ENCODE measurements around the gene PITPNC1.

The PITPNC1 gene

DNA sequence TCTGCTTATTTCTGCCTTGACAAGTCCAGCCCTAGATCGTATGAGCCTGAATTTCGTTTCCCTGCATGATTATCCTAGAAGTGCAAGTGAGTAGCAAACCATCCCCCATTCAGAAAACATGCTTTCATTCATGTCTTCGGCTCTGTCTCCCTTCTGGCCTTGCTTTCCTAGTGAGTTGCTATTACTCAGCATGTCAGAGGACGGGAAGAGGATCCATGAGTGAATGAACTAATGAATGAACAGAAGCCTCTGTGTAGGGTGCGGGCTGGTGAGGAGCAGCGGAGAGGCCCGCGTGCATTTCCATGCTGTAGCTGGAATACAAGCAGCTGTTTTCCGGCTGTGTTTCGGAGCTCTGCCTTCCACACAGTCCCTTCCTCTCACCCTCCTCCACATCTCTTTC is 184.9 kb downstream of the PITPNC1 start:
- Histone ChIP-seq H2BK5ac (ENCODE audit: low read length) (no peak overlapping the region), H3K18ac (ENCODE audit: low read length) (no peak overlapping the region), H3K27me3 (ENCODE audit: control insufficient read depth in 3 of 3, insufficient read depth in 3 of 3, low read depth in 1 of 3, low read length in 3 of 3) (no peaks in the 10 kb centered on the region), H2AFZ (ENCODE audit: low read length) (no peak overlapping the region), H3K4ac (ENCODE audit: low read length) (no peak overlapping the region), H4K8ac (ENCODE audit: low read depth, low read length) (no peak overlapping the region), H3K79me1 (ENCODE audit: low read depth, low read length) (no peaks in the 10 kb centered on the region), H3K27ac (replicated peaks; ENCODE audit: low read length) (no peak overlapping the region), H2BK15ac (ENCODE audit: low read length) (no peak overlapping the region), H3K23ac (ENCODE audit: low read depth, low read length, poor library complexity) (no peak overlapping the region), H2BK120ac (ENCODE audit: low read depth, low read length) (no peak overlapping the region), H3K9ac (ENCODE audit: low read depth, low read length, poor library complexity) (no peak overlapping the region), H3K4me3 (ENCODE audit: low read length in 2 of 2) (no peak overlapping the region), H3K4me1 (ENCODE audit: control insufficient read depth in 2 of 2, insufficient read depth in 1 of 2, low read depth in 1 of 2, low read length in 2 of 2) (peaks cover 0 to 1% of the 10 kb centered on the region in 2 donors), H2AK5ac (ENCODE audit: low read depth, low read length) (no peak overlapping the region), H3K4me2 (ENCODE audit: insufficient read depth, low read length, poor library complexity, severe bottlenecking) (no peak overlapping the region), H4K91ac (ENCODE audit: low read depth, low read length, poor library complexity) (no peak overlapping the region), H3K36me3 (replicated peaks in 1 of 2; ENCODE audit: control insufficient read depth in 2 of 2, insufficient read depth in 2 of 2, low read length in 2 of 2) (no peaks in the 10 kb centered on the region), H3K9me3 (replicated peaks in 1 of 2; ENCODE audit: control insufficient read depth in 2 of 2, insufficient read depth in 1 of 2, low read depth in 1 of 2, low read length in 2 of 2) (peaks cover 0 to 2% of the 10 kb centered on the region in 2 donors), H2BK12ac (ENCODE audit: low read length) (no peak overlapping the region), H3K14ac (ENCODE audit: low read length) (no peak overlapping the region)
- WGBS, 2 donors (ENCODE audit: extremely low coverage in 2 of 2, insufficient read length in 2 of 2, insufficient replicate concordance in 1 of 2), result no CpG with 5 or more reads among the region's 10 CpGs
- no peak for DNase-seq (ENCODE audit: low spot score)

DNA sequence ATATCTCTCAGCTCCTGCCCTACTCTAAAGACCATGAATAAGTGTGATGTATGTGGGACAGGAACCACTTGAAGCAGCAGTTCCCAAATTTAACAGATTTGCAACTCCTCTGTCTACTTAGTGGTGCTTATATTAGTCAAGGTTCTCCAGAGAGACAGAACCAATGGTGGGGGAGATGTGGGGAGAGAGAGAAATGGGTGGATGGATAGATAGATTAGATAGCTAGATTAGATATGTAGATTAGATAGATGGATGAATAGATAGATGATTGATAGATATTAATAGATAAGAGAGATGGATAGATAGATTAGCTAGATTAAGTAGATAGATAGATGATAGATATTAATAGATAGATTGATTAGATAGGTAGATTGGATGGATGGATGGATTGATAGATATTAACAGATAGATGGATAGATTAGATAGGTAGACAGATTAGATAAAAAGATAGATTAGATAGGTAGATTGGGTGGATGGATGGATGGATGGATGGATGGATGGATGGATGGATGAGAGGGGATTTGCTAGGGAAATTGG is 186.7 kb downstream of the PITPNC1 start:
- no peak overlapping the region for H3K27ac ChIP-seq (replicated peaks; ENCODE audit: low read length)
- H2AFZ ChIP-seq (ENCODE audit: low read length), result no peak overlapping the region
- H2BK120ac ChIP-seq (ENCODE audit: low read depth, low read length), result no peak overlapping the region
- H3K36me3 ChIP-seq (replicated peaks in 1 of 2; ENCODE audit: control insufficient read depth in 2 of 2, insufficient read depth in 2 of 2, low read length in 2 of 2), result no peaks in the 10 kb centered on the region
- no peak overlapping the region for H3K4me3 ChIP-seq (ENCODE audit: low read length in 2 of 2)
- no peak overlapping the region for H3K18ac ChIP-seq (ENCODE audit: low read length)
- no peak overlapping the region for H2AK5ac ChIP-seq (ENCODE audit: low read depth, low read length)
- H2BK12ac ChIP-seq (ENCODE audit: low read length), result no peak overlapping the region
- no peak overlapping the region for H4K91ac ChIP-seq (ENCODE audit: low read depth, low read length, poor library complexity)
- DNase-seq (ENCODE audit: low spot score), result no peak
- H3K4me1 ChIP-seq (ENCODE audit: control insufficient read depth in 2 of 2, insufficient read depth in 1 of 2, low read depth in 1 of 2, low read length in 2 of 2), result peaks cover 1 to 3% of the 10 kb centered on the region in 2 donors
- no peaks in the 10 kb centered on the region for H3K27me3 ChIP-seq (ENCODE audit: control insufficient read depth in 3 of 3, insufficient read depth in 3 of 3, low read depth in 1 of 3, low read length in 3 of 3)
- H2BK5ac ChIP-seq (ENCODE audit: low read length), result no peak overlapping the region
- no peak overlapping the region for H3K4me2 ChIP-seq (ENCODE audit: insufficient read depth, low read length, poor library complexity, severe bottlenecking)
- H3K9ac ChIP-seq (ENCODE audit: low read depth, low read length, poor library complexity), result no peak overlapping the region
- no peak overlapping the region for H3K14ac ChIP-seq (ENCODE audit: low read length)
- H3K9me3 ChIP-seq (replicated peaks in 1 of 2; ENCODE audit: control insufficient read depth in 2 of 2, insufficient read depth in 1 of 2, low read depth in 1 of 2, low read length in 2 of 2), result no peaks in the 10 kb centered on the region
- H2BK15ac ChIP-seq (ENCODE audit: low read length), result no peak overlapping the region
- no peak overlapping the region for H3K23ac ChIP-seq (ENCODE audit: low read depth, low read length, poor library complexity)
- no peak overlapping the region for H4K8ac ChIP-seq (ENCODE audit: low read depth, low read length)
- H3K79me1 ChIP-seq (ENCODE audit: low read depth, low read length), result no peaks in the 10 kb centered on the region
- H3K4ac ChIP-seq (ENCODE audit: low read length), result no peak overlapping the region

GRCh38 chr17:67565068-67565467 is 188.0 kb downstream of the PITPNC1 start:
- no CpG with 5 or more reads among the region's 2 CpGs for WGBS, 2 donors (ENCODE audit: extremely low coverage in 2 of 2, insufficient read length in 2 of 2, insufficient replicate concordance in 1 of 2)

DNA sequence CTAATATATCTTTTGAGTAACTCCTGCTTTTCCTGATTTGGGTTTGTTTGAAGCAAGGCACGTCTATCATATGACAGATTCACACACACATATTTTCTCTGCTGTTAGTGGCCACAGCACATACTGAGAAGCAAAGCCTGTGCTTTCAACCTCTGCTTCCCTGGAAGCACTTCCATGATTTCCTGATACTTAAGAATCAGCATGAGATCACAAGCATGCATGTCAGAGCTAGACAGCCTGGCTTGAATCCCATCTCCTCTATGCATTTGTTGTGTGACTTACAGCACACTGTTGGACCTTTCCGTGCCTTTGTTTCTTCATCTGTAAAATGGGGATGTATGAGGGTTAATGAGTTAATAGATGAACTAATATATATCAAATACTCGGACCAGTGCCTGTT is 189.6 kb downstream of the PITPNC1 start:
- no peak for DNase-seq (ENCODE audit: low spot score)
- no peak overlapping the region for H3K18ac ChIP-seq (ENCODE audit: low read length)
- H3K36me3 ChIP-seq (replicated peaks in 1 of 2; ENCODE audit: control insufficient read depth in 2 of 2, insufficient read depth in 2 of 2, low read length in 2 of 2), result no peaks in the 10 kb centered on the region
- H3K27me3 ChIP-seq (ENCODE audit: control insufficient read depth in 3 of 3, insufficient read depth in 3 of 3, low read depth in 1 of 3, low read length in 3 of 3), result no peaks in the 10 kb centered on the region
- H3K4ac ChIP-seq (ENCODE audit: low read length), result no peak overlapping the region
- H3K4me3 ChIP-seq (ENCODE audit: low read length in 2 of 2), result no peak overlapping the region
- no peak overlapping the region for H4K91ac ChIP-seq (ENCODE audit: low read depth, low read length, poor library complexity)
- no peaks in the 10 kb centered on the region for H3K79me1 ChIP-seq (ENCODE audit: low read depth, low read length)
- no CpG with 5 or more reads among the region's 3 CpGs for WGBS, 2 donors (ENCODE audit: extremely low coverage in 2 of 2, insufficient read length in 2 of 2, insufficient replicate concordance in 1 of 2)
- H3K4me2 ChIP-seq (ENCODE audit: insufficient read depth, low read length, poor library complexity, severe bottlenecking), result no peak overlapping the region
- H3K9ac ChIP-seq (ENCODE audit: low read depth, low read length, poor library complexity), result no peak overlapping the region
- no peak overlapping the region for H2BK120ac ChIP-seq (ENCODE audit: low read depth, low read length)
- no peak overlapping the region for H2BK5ac ChIP-seq (ENCODE audit: low read length)
- H3K9me3 ChIP-seq (replicated peaks in 1 of 2; ENCODE audit: control insufficient read depth in 2 of 2, insufficient read depth in 1 of 2, low read depth in 1 of 2, low read length in 2 of 2), result no peaks in the 10 kb centered on the region
- H2AFZ ChIP-seq (ENCODE audit: low read length), result no peak overlapping the region
- H2AK5ac ChIP-seq (ENCODE audit: low read depth, low read length), result no peak overlapping the region
- H4K8ac ChIP-seq (ENCODE audit: low read depth, low read length), result no peak overlapping the region
- H3K23ac ChIP-seq (ENCODE audit: low read depth, low read length, poor library complexity), result no peak overlapping the region
- no peak overlapping the region for H2BK12ac ChIP-seq (ENCODE audit: low read length)
- peaks cover 2 to 18% of the 10 kb centered on the region in 2 donors for H3K4me1 ChIP-seq (ENCODE audit: control insufficient read depth in 2 of 2, insufficient read depth in 1 of 2, low read depth in 1 of 2, low read length in 2 of 2)
- H3K14ac ChIP-seq (ENCODE audit: low read length), result no peak overlapping the region
- no peak overlapping the region for H2BK15ac ChIP-seq (ENCODE audit: low read length)
- H3K27ac ChIP-seq (replicated peaks; ENCODE audit: low read length), result no peak overlapping the region

More at GRCh38 chr17:67565068-67565467, 188.0 kb downstream of the PITPNC1 start:
- H3K36me3 ChIP-seq (replicated peaks in 1 of 2; ENCODE audit: control insufficient read depth in 2 of 2, insufficient read depth in 2 of 2, low read length in 2 of 2), result no peaks in the 10 kb centered on the region
- H3K4me2 ChIP-seq (ENCODE audit: insufficient read depth, low read length, poor library complexity, severe bottlenecking), result no peak overlapping the region
- H2AK5ac ChIP-seq (ENCODE audit: low read depth, low read length), result no peak overlapping the region
- H4K91ac ChIP-seq (ENCODE audit: low read depth, low read length, poor library complexity), result no peak overlapping the region
- no peak overlapping the region for H3K14ac ChIP-seq (ENCODE audit: low read length)
- no peak overlapping the region for H2BK15ac ChIP-seq (ENCODE audit: low read length)
- no peaks in the 10 kb centered on the region for H3K79me1 ChIP-seq (ENCODE audit: low read depth, low read length)
- no peak overlapping the region for H3K18ac ChIP-seq (ENCODE audit: low read length)
- no peak overlapping the region for H3K4ac ChIP-seq (ENCODE audit: low read length)
- H3K23ac ChIP-seq (ENCODE audit: low read depth, low read length, poor library complexity), result no peak overlapping the region
- peaks cover 3 to 15% of the 10 kb centered on the region in 2 donors for H3K4me1 ChIP-seq (ENCODE audit: control insufficient read depth in 2 of 2, insufficient read depth in 1 of 2, low read depth in 1 of 2, low read length in 2 of 2)
- H4K8ac ChIP-seq (ENCODE audit: low read depth, low read length), result no peak overlapping the region
- no peak overlapping the region for H3K9ac ChIP-seq (ENCODE audit: low read depth, low read length, poor library complexity)
- DNase-seq (ENCODE audit: low spot score), result no peak
- no peak overlapping the region for H2BK5ac ChIP-seq (ENCODE audit: low read length)
- H3K4me3 ChIP-seq (ENCODE audit: low read length in 2 of 2), result no peak overlapping the region
- no peak overlapping the region for H2AFZ ChIP-seq (ENCODE audit: low read length)
- H3K27ac ChIP-seq (replicated peaks; ENCODE audit: low read length), result no peak overlapping the region
- no peaks in the 10 kb centered on the region for H3K9me3 ChIP-seq (replicated peaks in 1 of 2; ENCODE audit: control insufficient read depth in 2 of 2, insufficient read depth in 1 of 2, low read depth in 1 of 2, low read length in 2 of 2)
- no peaks in the 10 kb centered on the region for H3K27me3 ChIP-seq (ENCODE audit: control insufficient read depth in 3 of 3, insufficient read depth in 3 of 3, low read depth in 1 of 3, low read length in 3 of 3)
- no peak overlapping the region for H2BK120ac ChIP-seq (ENCODE audit: low read depth, low read length)
- H2BK12ac ChIP-seq (ENCODE audit: low read length), result no peak overlapping the region

All from neuronal stem cell (in vitro differentiated cells).